ENCODE results near the gene TRIM54.

The TRIM54 gene

GRCh38 chr2:27281855-27282559 lies at the start of gene TRIM54:
TRIM54 (plus strand) TSS chr2:27282429; CDS start chr2:27282732, 303 bp downstream.
- DNase-seq (ENCODE audit: low read depth) = no peak
- no peak within 1 kb of the TSS for H3K4me3 ChIP-seq (ENCODE audit: low read length)
- TF ChIP-seq CTCF (conservative IDR thresholded peaks at IDR 0.05; ENCODE audit: low read depth, low read length) = no peak

- DNase-seq (ENCODE audit: low read depth) = no peak
- TF ChIP-seq CTCF (conservative IDR thresholded peaks at IDR 0.05; ENCODE audit: low read depth, low read length) = no peak
- no peak overlapping the region for H3K4me3 ChIP-seq (ENCODE audit: low read length)
Observed at GRCh38 chr2:27233341-27233740, 48.9 kb upstream of the TRIM54 start.

GRCh38 chr2:27236136-27236535 lies 46.1 kb upstream of the TRIM54 start:
- no peak for DNase-seq (ENCODE audit: low read depth)
- H3K4me3 ChIP-seq (ENCODE audit: low read length) = no peak overlapping the region
- TF ChIP-seq CTCF (conservative IDR thresholded peaks at IDR 0.05; ENCODE audit: low read depth, low read length) = no peak

GRCh38 chr2:27236626-27237025 lies 45.6 kb upstream of the TRIM54 start:
- no peak overlapping the region for H3K4me3 ChIP-seq (ENCODE audit: low read length)
- TF ChIP-seq CTCF (conservative IDR thresholded peaks at IDR 0.05; ENCODE audit: low read depth, low read length) = no peak
- no peak for DNase-seq (ENCODE audit: low read depth)

- no peak for TF ChIP-seq CTCF (conservative IDR thresholded peaks at IDR 0.05; ENCODE audit: low read depth, low read length)
- no peak for DNase-seq (ENCODE audit: low read depth)
- H3K4me3 ChIP-seq (ENCODE audit: low read length) = no peak overlapping the region
Observed at GRCh38 chr2:27237341-27237945, 44.8 kb upstream of the TRIM54 start.

- no peak overlapping the region for H3K4me3 ChIP-seq (ENCODE audit: low read length)
- DNase-seq (ENCODE audit: low read depth) = no peak
- no peak for TF ChIP-seq CTCF (conservative IDR thresholded peaks at IDR 0.05; ENCODE audit: low read depth, low read length)
Observed at GRCh38 chr2:27238976-27239375, 43.3 kb upstream of the TRIM54 start.

GRCh38 chr2:27240406-27240805 lies 41.8 kb upstream of the TRIM54 start:
- H3K4me3 ChIP-seq (ENCODE audit: low read length) = no peak overlapping the region
- no peak for DNase-seq (ENCODE audit: low read depth)
- no peak for TF ChIP-seq CTCF (conservative IDR thresholded peaks at IDR 0.05; ENCODE audit: low read depth, low read length)
